GM06990 (cell line): ENCODE data around the gene HTR1A.

Experiments used
- DNase-seq: peaks from one replicate; pipeline ENCODE4 v3.0.0-alpha.2; 2011; ENCODE audit not compliant: insufficient read length; ENCODE audit errors: extremely low read depth
- H3K27me3 ChIP-seq: replicated peaks from 2 replicates; pipeline ENCODE4 v1.6.0; 2011; ENCODE audit warnings: low read length; ENCODE audit not compliant: control insufficient read depth, insufficient read depth
- H3K36me3 ChIP-seq: 2 replicates; pipeline ENCODE4 v1.5.1; 2011; ENCODE audit warnings: low read length; ENCODE audit not compliant: control insufficient read depth, insufficient read depth
- H3K4me3 ChIP-seq: replicated peaks from 2 replicates; pipeline ENCODE4 v1.5.1; 2011; ENCODE audit warnings: low read depth, mild to moderate bottlenecking, control low read depth, low read length
- TF ChIP-seq, protein P1 (sequence below): IDR thresholded peaks from 2 replicates; pipeline ENCODE4 v1.5.1; 2011; ENCODE audit warnings: low read length, control low read depth, mild to moderate bottlenecking, inconsistent platforms; ENCODE audit not compliant: insufficient read depth, poor library complexity, severe bottlenecking

HTR1A gene

DNA sequence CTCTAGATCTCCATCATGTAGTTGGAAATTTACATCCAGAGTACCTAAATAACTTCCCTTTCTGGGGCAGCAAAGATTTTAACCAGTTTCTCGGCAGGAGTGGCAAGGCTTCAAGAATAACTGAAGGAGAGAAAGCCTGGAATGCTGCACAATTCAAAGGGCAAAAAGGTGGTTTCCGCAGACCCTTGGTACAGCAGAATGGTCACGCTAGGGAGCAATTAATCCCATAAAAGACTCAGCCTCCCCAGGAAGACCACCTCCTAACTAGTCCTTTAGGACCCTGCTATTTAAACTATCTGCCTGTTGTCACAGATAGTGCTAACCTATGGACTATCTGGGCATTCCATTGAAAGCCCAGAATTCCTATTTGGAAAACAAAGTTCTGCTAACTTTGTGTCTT, 3.6 kb downstream of the HTR1A start:
- DNase-seq = no peak
- TF ChIP-seq, protein P1, sequence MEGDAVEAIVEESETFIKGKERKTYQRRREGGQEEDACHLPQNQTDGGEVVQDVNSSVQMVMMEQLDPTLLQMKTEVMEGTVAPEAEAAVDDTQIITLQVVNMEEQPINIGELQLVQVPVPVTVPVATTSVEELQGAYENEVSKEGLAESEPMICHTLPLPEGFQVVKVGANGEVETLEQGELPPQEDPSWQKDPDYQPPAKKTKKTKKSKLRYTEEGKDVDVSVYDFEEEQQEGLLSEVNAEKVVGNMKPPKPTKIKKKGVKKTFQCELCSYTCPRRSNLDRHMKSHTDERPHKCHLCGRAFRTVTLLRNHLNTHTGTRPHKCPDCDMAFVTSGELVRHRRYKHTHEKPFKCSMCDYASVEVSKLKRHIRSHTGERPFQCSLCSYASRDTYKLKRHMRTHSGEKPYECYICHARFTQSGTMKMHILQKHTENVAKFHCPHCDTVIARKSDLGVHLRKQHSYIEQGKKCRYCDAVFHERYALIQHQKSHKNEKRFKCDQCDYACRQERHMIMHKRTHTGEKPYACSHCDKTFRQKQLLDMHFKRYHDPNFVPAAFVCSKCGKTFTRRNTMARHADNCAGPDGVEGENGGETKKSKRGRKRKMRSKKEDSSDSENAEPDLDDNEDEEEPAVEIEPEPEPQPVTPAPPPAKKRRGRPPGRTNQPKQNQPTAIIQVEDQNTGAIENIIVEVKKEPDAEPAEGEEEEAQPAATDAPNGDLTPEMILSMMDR = no peak
- Histone ChIP-seq H3K36me3 (no peaks in the 10 kb centered on the region), H3K27me3 (no peaks in the 10 kb centered on the region), H3K4me3 (no peak overlapping the region)

DNA sequence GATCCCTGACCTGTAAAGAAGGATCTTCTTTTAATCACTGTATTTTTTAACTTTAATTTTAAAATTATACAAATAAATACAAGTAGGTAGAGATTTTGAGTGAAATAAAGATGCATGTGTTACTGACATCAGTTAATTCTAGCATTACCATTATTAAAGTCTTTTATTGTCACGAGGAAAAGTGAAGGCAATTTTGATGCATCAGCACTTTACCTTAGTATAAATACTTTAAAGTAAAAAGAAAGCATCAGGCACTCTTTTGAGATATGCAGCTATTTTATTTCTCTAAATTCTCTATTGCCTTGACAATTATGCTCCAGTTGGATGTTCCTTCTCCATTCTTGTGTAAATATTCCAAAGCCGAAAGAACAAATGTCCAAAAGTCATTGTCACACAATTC, 4.6 kb downstream of the HTR1A start:
- H3K36me3 ChIP-seq = no peaks in the 10 kb centered on the region
- no peak overlapping the region for H3K4me3 ChIP-seq
- DNase-seq = no peak
- TF ChIP-seq, protein P1 = no peak
- H3K27me3 ChIP-seq = no peaks in the 10 kb centered on the region

GRCh38 chr5:63953217-63953616, 9.0 kb downstream of the HTR1A start:
- DNase-seq = no peak
- TF ChIP-seq, protein P1 = no peak
- no peaks in the 10 kb centered on the region for H3K36me3 ChIP-seq
- H3K4me3 ChIP-seq = no peak overlapping the region
- H3K27me3 ChIP-seq = no peaks in the 10 kb centered on the region

- TF ChIP-seq, protein P1 = no peak
These were observed 27.1 kb downstream of the HTR1A start for GRCh38 chr5:63935103-63935502.

GRCh38 chr5:63931836-63932235, 30.4 kb downstream of the HTR1A start:
- no peak for DNase-seq
- no peak overlapping the region for H3K4me3 ChIP-seq
- H3K27me3 ChIP-seq = no peaks in the 10 kb centered on the region
- H3K36me3 ChIP-seq = no peaks in the 10 kb centered on the region
- TF ChIP-seq, protein P1 = no peak

More at GRCh38 chr5:63935103-63935502, 27.1 kb downstream of the HTR1A start:
- no peaks in the 10 kb centered on the region for H3K27me3 ChIP-seq
- no peak for DNase-seq
- H3K4me3 ChIP-seq = no peak overlapping the region
- no peaks in the 10 kb centered on the region for H3K36me3 ChIP-seq

- H3K27me3 ChIP-seq = no peaks in the 10 kb centered on the region
- no peak overlapping the region for H3K4me3 ChIP-seq
- TF ChIP-seq, protein P1 = no peak
- no peaks in the 10 kb centered on the region for H3K36me3 ChIP-seq
- DNase-seq = no peak
These were observed 33.8 kb downstream of the HTR1A start for GRCh38 chr5:63928451-63928850.
